C4-2B (cell line): ENCODE measurements around the gene S1PR3.

Experiments used
- H3K27ac ChIP-seq: fragments of 450-650 bp; 2 replicates; pipeline ENCODE4 v1.5.1; 2017
- CTCF ChIP-seq: fragments of 450-650 bp; conservative IDR thresholded peaks from 2 replicates; pipeline ENCODE4 v1.5.1; 2017; ENCODE audit warnings: mild to moderate bottlenecking
- ZFX ChIP-seq: fragments of 450-650 bp; IDR thresholded peaks from 2 replicates; pipeline ENCODE4 v1.6.1; 2017

S1PR3 gene

GRCh38 chr9:89021154-89021803 is 30.0 kb downstream of the S1PR3 start:
- TF ChIP-seq CTCF: no peak
- TF ChIP-seq ZFX: 0 out of 2 replicates have a peak, but pooled peaks have one; percentile 8
- peak overlapping the region; percentile 90 for H3K27ac ChIP-seq

DNA sequence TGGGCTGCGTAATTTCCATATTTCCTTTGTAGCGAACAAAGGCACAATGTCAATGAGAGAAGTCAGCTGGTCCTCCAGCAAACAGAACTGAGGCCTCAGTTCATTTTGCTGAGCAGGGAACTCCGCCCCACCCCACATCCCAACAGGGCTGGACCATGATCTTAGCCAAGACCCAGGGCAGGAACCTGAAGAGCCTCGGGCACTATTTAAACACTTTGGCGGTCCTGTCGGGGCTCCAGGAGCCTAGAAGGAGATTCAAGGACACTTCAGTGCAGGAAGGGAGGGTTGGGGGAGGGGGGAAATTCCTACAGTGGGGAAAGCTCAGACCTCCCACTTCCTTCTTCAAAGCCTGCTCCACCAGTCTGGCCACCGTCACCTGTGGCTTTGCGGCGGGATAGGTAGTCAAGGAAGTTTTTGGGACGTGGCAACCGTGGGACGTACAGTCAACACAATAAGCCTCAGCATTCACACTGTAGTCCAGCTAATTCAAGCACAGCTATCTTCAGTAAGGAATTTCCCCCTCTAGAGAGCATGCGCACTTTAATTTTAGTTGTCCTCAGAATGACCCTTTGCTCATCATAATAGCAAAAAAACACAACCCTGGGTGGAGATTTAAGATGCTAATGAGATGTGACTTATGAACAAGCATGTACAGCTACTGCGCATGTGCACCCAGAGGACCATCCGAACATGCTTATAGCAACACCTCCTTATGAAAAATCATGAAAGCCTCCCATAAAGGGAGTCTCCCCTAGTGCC is 30.9 kb downstream of the S1PR3 start:
- TF ChIP-seq ZFX: no peak
- no peak for TF ChIP-seq CTCF
- peak overlapping the region; percentile 90 for H3K27ac ChIP-seq

DNA sequence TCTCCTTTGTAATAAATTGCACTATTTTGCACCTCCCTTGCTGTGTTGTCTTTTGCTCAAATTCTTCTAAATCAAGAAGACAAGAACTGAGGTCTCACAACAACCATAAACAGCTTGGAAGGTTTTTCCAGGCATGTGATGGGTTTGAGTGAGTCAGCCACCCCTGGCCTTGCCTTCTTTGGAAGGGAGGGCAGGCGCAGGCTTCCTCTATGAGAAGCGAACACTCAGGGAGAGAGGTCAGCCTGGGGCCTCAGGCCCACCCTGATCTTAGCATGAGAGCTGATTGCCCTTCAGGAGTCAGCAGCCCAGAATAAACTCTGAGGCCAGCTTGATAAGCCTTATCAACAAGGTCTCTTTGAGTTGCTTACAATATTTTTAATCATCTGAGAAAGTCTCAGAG is 31.6 kb downstream of the S1PR3 start:
- no peak for TF ChIP-seq CTCF
- no peak for TF ChIP-seq ZFX
- peak overlapping the region; percentile 90 for H3K27ac ChIP-seq

DNA sequence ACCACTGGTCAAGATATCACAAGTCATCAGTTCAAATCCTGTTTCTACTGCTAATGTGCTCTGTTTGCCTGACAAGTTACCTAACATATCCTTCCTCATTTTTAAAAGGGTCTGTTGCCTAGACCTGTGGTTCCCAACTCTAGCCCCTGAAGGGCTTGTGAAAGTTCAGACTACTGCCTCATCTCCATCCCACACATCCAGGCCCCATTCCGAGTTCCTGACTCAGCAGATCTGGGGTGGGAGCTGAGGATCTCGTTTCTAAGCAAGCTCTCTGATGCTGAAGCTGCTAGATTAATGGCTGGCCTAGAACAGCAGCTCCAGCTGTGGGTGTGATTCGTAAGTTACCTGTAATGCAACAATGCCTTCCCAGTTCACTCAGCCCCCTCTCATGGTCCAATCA is 32.5 kb downstream of the S1PR3 start:
- TF ChIP-seq ZFX: no peak
- H3K27ac ChIP-seq: peak overlapping the region; percentile 8; the same call in 1 of the 2 replicates

DNA sequence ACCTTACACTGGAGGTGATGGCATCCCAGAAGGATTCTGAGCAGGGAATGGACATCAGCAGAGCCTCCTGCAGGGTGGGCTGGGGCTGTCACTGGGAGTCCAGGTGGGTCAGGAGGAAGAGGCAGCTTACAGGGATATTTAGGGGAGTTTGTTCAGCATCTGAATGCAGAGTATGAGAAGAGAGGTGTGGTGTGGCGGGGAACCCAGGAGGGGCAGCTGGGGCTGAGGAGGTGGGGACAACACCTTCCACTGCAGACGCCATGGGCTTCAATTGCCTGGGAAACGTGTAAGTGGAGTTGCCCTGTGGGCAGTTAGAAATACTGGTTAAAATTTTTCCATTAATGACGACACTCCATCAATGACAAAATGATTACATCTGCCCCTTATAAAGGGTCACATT is 33.5 kb downstream of the S1PR3 start:
- no peak overlapping the region for H3K27ac ChIP-seq
- TF ChIP-seq CTCF: no peak
- TF ChIP-seq ZFX: no peak

- no peak overlapping the region for H3K27ac ChIP-seq
- TF ChIP-seq ZFX (no peak), CTCF (no peak)
Observed at GRCh38 chr9:89025553-89025952, 34.3 kb downstream of the S1PR3 start.

GRCh38 chr9:89026876-89027275 is 35.6 kb downstream of the S1PR3 start:
- H3K27ac ChIP-seq: no peak overlapping the region
- TF ChIP-seq CTCF (no peak), ZFX (no peak)
